HAP-1 (cell line): ENCODE results near the gene DOK7.

Experiments used
- DNase-seq, 2 experiments: peaks; one replicate each; pipeline ENCODE4 v3.0.0-alpha.2; 2016 to 2020; ENCODE audit warnings: low spot score in 2 of 2
- H3K27me3 ChIP-seq: fragments of 250-450 bp; sonication (Bioruptor Pico); 2 replicates; pipeline ENCODE4 v1.5.1; 2020; ENCODE audit warnings: low read depth, mild to moderate bottlenecking, moderate library complexity
- H3K36me3 ChIP-seq: fragments of 250-450 bp; sonication (Bioruptor Pico); replicated peaks from 2 replicates; pipeline ENCODE4 v1.5.1; 2020; ENCODE audit warnings: mild to moderate bottlenecking
- H3K4me1 ChIP-seq: fragments of 250-450 bp; sonication (Bioruptor Pico); 2 replicates; pipeline ENCODE4 v1.5.1; 2020; ENCODE audit warnings: mild to moderate bottlenecking
- H3K4me3 ChIP-seq: fragments of 250-450 bp; sonication (Bioruptor Pico); 2 replicates; pipeline ENCODE4 v1.5.1; 2020; ENCODE audit warnings: mild to moderate bottlenecking, moderate library complexity
- H3K9me3 ChIP-seq: fragments of 250-450 bp; sonication (Bioruptor Pico); 2 replicates; pipeline ENCODE4 v1.5.1; 2020; ENCODE audit warnings: mild to moderate bottlenecking, moderate library complexity
- in situ Hi-C: fragments of 300-500 bp; cut with MboI; formaldehyde crosslinking; loops from 3 replicates; pipeline ENCODE4 v1.14.3; 2020; ENCODE audit warnings: low sequenced_read_pairs, inconsistent platforms, mixed read lengths

DOK7 gene

GRCh38 chr4:3483471-3483921, 20.4 kb downstream of the DOK7 start:
- Histone ChIP-seq H3K9me3 (no peaks in the 10 kb centered on the region), H3K4me1 (no peaks in the 10 kb centered on the region), H3K4me3 (no peak overlapping the region), H3K27me3 (peaks cover 63% of the 10 kb centered on the region), H3K36me3 (no peaks in the 10 kb centered on the region)
- in situ Hi-C loops: loop anchor here (10.0 kb wide), 1 partner anchor 401 kb away; no protein-coding TSS in a partner anchor
- DNase-seq: no peak

DNA sequence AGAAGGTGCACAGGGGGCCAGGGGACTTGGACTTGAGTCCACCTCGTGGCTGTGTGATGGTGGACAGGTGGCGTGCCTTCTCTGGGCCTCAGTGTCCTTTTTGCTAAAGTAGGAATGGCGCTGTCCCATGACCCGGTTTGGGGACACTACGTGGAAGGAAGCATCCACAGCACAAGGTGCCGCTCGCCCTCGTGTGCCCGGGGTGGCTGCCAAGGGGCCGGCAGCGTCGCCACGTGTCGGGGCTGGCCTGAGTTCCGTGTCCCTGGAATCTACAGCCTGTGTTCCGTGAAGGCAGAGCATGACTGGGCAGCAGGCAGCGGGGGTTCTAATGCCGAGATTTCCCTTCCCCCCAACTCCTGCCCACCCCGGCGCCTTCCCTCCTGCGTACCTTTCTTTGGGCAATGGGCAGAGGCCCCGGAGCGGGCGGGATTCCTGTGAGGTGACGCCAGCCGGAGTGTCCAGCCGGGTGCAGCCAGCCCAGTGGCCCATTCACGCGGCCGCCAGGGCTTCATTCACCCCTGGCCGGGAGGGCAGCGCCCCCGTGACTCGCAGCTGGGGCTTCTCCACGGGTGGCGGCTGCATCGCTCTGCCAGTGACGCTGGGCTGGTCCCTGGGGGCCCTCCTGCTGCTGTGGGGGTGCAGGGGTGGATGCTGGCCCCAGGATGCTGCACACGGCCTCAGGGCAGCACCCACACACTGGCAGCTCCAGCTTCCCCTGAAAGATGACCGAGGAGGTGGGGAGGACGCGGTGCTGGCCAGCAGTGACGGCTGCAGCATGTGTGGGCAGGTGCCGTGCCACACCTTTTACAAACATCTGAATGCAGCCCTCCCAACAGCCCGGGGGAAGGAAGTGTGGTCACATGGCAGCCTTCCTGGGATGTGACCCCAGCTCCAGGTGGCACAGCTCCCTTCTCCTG, 21.2 kb downstream of the DOK7 start:
- Histone ChIP-seq H3K4me3 (no peak overlapping the region), H3K9me3 (no peaks in the 10 kb centered on the region), H3K36me3 (no peaks in the 10 kb centered on the region), H3K27me3 (peaks cover 71% of the 10 kb centered on the region), H3K4me1 (no peaks in the 10 kb centered on the region)
- in situ Hi-C loops: loop anchor here (10.0 kb wide), 1 partner anchor 400 kb away; no protein-coding TSS in a partner anchor
- no peak for DNase-seq

- Histone ChIP-seq H3K36me3 (no peaks in the 10 kb centered on the region), H3K9me3 (no peaks in the 10 kb centered on the region), H3K4me3 (no peak overlapping the region), H3K4me1 (no peaks in the 10 kb centered on the region), H3K27me3 (peaks cover 76% of the 10 kb centered on the region)
- no peak for DNase-seq
- in situ Hi-C loops: loop anchor here (10.0 kb wide), 1 partner anchor 400 kb away; no protein-coding TSS in a partner anchor
Measured at GRCh38 chr4:3485011-3485791, 22.1 kb downstream of the DOK7 start.

DNA sequence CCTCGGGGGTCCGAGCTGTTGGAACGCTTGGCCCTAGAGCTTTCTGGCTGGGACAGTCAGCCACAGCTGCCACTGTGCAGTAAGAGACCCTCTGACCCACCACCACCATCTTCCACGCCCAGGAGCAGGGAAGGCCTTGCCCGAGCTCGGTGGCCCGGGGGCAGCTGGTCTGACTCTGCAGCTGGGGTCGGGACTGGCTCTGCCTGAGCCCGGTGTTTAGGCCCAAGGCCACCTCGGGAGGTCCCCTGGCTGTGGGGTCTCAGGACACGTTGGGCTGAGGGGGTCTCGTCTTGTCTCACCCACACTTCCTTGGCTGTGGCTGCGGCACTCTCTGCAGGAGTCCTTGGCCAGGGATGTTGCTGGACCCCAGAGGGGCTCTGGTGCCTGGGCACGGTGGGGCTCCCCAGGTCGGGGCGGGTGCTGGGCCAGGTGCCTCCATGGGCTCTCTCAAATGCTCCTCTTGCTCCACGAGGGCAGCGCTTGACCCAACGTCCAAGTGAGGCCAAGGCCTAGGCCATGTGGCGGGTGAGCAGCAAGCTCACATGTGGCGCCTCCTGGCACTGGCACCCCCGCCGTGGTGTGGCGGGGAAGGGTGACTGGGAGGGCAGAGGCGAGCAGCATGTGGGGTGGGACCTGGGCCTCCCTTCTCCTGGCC, 22.9 kb downstream of the DOK7 start:
- in situ Hi-C loops: loop anchor here (10.0 kb wide), 1 partner anchor 399 kb away; no protein-coding TSS in a partner anchor
- H3K36me3 ChIP-seq: no peaks in the 10 kb centered on the region
- H3K4me3 ChIP-seq: no peak overlapping the region
- peaks cover 76% of the 10 kb centered on the region for H3K27me3 ChIP-seq
- no peaks in the 10 kb centered on the region for H3K4me1 ChIP-seq
- no peaks in the 10 kb centered on the region for H3K9me3 ChIP-seq
- DNase-seq: no peak

GRCh38 chr4:3486541-3487540, 23.7 kb downstream of the DOK7 start:
- Histone ChIP-seq H3K4me1 (no peaks in the 10 kb centered on the region), H3K9me3 (no peaks in the 10 kb centered on the region), H3K27me3 (peaks cover 83% of the 10 kb centered on the region), H3K36me3 (no peaks in the 10 kb centered on the region), H3K4me3 (no peak overlapping the region)
- no peak for DNase-seq
- in situ Hi-C loops: loop anchor here (10.0 kb wide), 1 partner anchor 398 kb away; no protein-coding TSS in a partner anchor

GRCh38 chr4:3487861-3488260, 24.8 kb downstream of the DOK7 start:
- Histone ChIP-seq H3K4me1 (no peaks in the 10 kb centered on the region), H3K36me3 (no peaks in the 10 kb centered on the region), H3K9me3 (no peaks in the 10 kb centered on the region), H3K4me3 (no peak overlapping the region), H3K27me3 (peaks cover 85% of the 10 kb centered on the region)
- in situ Hi-C loops: loop anchor here (10.0 kb wide), 1 partner anchor 397 kb away; no protein-coding TSS in a partner anchor
- no peak for DNase-seq

GRCh38 chr4:3488820-3489219, 25.7 kb downstream of the DOK7 start:
- H3K27me3 ChIP-seq: peaks cover 87% of the 10 kb centered on the region
- in situ Hi-C loops: loop anchor here (10.0 kb wide), 1 partner anchor 396 kb away; no protein-coding TSS in a partner anchor

DNA sequence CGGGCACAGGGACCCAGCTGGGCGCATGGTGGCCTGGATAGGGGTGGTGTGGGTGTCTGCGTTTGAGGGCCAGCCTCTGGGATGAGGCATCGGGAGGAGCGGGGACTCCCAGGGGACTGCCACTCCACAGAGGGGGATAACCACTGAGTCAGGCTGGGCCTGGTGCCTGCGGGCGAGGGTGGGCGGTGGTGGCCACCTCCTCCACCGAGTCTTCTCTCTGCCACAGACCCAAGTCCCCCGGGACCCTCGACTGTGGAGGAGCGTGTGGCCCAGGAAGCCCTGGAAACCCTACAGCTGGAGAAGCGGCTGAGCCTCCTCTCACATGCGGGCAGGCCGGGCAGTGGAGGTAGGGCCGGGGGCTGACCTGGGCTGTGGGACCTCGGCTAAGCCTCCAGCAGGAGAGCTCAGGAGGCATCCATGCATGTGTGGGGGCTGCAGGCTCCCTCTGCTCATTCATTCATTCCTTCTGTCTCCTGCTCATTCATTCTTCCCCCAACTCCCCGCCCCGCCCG, 26.4 kb downstream of the DOK7 start:
- DNase-seq: peak; percentile 10 to 40
- H3K9me3 ChIP-seq: no peaks in the 10 kb centered on the region
- H3K4me1 ChIP-seq: no peaks in the 10 kb centered on the region
- H3K36me3 ChIP-seq: no peaks in the 10 kb centered on the region
- in situ Hi-C loops: loop anchor here (10.0 kb wide), 1 partner anchor 395 kb away; no protein-coding TSS in a partner anchor
- peaks cover 87% of the 10 kb centered on the region for H3K27me3 ChIP-seq
- no peak overlapping the region for H3K4me3 ChIP-seq

More at GRCh38 chr4:3488820-3489219, 25.7 kb downstream of the DOK7 start:
- no peaks in the 10 kb centered on the region for H3K36me3 ChIP-seq
- H3K4me1 ChIP-seq: no peaks in the 10 kb centered on the region
- H3K4me3 ChIP-seq: no peak overlapping the region
- no peak for DNase-seq
- H3K9me3 ChIP-seq: no peaks in the 10 kb centered on the region

- peaks cover 72% of the 10 kb centered on the region for H3K27me3 ChIP-seq
- no peak for DNase-seq
- in situ Hi-C loops: no loop called here
- H3K4me3 ChIP-seq: no peak overlapping the region
- H3K36me3 ChIP-seq: no peaks in the 10 kb centered on the region
- no peaks in the 10 kb centered on the region for H3K9me3 ChIP-seq
- H3K4me1 ChIP-seq: no peaks in the 10 kb centered on the region
Measured at GRCh38 chr4:3491681-3492405, 28.7 kb downstream of the DOK7 start.

DNA sequence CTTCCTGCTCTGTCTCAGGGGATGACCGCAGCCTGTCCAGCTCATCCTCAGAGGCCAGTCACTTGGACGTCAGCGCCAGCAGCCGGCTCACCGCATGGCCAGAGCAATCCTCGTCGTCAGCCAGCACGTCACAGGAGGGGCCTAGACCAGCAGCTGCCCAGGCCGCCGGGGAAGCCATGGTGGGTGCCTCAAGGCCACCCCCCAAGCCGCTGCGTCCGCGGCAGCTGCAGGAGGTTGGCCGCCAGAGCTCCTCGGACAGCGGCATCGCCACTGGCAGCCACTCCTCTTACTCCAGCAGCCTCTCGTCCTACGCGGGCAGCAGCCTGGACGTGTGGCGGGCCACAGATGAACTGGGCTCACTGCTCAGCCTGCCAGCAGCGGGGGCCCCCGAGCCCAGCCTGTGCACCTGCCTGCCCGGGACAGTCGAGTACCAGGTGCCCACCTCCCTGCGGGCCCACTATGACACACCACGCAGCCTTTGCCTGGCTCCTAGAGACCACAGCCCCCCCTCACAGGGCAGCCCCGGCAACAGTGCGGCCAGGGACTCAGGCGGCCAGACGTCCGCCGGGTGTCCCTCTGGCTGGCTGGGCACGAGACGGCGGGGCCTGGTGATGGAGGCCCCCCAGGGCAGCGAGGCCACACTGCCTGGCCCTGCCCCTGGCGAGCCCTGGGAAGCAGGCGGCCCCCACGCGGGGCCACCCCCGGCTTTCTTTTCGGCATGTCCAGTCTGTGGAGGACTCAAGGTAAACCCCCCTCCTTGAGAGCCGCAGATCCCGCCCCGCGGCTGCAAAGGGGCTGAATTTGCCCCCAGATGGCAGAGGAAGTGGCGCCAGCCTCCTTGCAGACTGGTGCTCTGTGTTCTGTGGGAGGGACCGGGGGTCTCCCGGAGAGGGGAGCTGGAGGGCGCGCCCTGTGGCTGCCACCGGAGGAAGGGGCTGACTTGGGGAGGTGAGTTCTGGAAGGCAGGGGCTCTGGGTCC, 29.9 kb downstream of the DOK7 start:
- Histone ChIP-seq H3K9me3 (no peaks in the 10 kb centered on the region), H3K4me1 (no peaks in the 10 kb centered on the region), H3K36me3 (no peaks in the 10 kb centered on the region), H3K27me3 (peaks cover 60% of the 10 kb centered on the region), H3K4me3 (no peak overlapping the region)
- in situ Hi-C loops: no loop called here
- DNase-seq: no peak
